NCI-H2196 treated with DMSO at 0.1 percent for 48 hours (cell line): ENCODE measurements around the gene FANCF.
"Not testable (repeated sequence)": the region's sequence is repeated elsewhere in the genome, so short reads cannot be mapped to it uniquely, and the experiment has no call there.

ENCODE experiments used
- DNase-seq: peaks from one replicate; lab custom pipeline; 2025; ENCODE audit not compliant: unreplicated experiment; lab: John Stamatoyannopoulos, UW

The FANCF gene

DNA sequence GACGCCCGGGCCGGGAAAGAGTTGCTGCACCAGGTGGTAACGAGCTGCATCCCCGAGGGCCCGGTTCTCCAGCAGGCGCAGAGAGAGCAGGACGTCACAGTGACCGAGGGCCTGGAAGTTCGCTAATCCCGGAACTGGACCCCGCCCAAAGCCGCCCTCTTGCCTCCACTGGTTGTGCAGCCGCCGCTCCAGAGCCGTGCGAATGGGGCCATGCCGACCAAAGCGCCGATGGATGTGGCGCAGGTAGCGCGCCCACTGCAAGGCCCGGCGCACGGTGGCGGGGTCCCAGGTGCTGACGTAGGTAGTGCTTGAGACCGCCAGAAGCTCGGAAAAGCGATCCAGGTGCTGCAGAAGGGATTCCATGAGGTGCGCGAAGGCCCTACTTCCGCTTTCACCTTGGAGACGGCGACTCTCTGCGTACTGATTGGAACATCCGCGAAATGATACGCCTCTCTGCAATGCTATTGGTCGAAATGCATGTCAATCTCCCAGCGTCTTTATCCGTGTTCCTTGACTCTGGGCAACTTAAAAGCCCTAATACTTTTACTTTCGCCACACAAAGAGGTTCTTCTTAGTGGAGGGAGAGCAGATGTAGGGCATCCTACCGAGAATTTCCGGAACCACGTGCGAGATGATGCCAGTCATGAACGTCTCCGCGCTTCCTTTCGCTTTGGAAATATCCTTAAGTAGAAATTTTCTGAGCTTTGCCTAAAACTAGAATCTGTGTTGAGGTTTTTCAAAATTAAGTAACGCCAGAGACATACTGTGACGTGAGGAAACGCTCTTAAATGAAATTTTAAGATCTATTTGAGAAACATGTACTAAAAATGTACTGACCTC lies at the start of gene FANCF:
TSS of gene FANCF (minus strand) at position 376 of the 840 bp plus-strand sequence. CDS start at position 363, 13 bp downstream.
- peak; percentile 89 for DNase-seq

DNA sequence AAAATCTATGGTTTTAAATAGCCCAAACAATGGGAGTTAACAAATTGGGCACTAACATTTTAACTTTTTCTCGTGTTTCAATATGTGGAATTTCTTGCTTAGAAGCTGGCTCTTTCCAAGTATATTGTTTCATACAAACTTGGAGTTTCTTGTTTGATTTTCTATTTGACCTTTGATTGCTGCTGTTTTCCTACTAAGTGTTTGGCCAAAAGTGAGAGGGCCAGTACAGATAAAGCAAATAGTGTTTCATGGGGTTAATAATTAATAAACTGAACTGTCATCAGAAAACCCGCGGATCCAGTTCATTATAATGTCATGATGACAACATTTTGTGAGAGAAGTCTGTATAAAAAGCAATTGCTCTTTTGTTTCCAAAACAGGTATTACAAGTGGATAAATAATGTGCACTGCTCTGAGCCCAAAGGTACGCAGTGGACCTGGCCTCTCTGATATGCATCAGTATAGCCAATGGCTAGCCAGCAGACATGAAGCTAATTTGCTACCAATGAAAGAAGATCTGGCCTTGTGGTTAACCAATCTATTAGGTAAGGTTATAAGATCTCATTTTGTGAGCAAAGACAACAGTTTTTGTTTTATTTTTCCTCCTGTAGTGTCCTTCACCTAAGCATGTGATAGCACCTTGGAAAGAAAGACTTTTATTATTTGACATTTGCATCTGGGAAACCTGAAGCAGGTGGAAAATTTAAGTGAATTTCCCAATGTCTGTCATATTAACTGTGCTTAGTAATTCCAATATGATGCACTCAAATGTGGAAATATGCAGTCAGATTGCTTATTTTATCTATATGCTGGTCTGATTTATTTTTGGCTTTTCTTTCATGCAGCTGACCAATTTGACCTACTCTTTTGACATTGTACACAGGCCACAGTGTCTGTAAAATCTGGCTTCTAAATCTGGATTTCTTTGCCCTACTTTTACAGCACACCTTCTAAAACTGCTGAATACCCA lies 49.1 kb upstream of the FANCF start:
- DNase-seq = no peak

DNA sequence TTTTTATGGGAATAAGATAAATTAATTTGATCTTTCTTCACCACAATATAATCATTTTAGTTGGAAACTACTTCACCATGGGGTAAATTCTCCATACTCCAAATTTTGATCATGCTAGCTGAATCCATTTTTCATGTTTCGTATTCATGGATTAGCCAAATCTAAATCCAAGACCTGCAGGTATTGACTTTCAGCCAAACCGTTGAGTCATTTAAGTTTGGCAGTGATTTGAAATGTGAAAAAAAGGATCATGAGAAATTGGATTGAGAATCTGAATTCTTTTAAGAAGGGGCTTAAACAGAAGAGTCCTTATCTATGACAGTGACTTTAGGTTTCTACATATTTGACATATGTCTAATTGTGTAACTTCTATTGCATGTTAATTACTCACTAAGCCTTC lies 46.1 kb upstream of the FANCF start:
- DNase-seq = no peak

DNA sequence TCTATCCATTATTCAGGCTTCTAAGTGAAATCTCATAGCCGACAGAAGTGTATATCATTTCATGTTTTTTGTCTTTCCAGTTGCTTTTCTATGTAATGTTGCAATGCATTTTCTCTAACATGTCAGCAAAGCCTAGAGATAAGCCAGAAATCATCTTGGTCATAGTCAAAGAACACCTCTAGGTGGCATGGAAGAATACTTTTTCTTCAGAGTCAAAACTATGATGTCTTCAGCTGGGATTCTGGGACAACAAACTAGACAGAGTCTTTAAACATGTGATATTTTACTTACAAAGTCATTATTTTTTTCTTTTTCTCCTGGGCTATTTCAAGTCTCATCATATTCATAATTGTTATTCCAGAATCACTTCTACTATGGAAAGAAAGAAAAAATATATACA lies 45.2 kb upstream of the FANCF start:
- DNase-seq = no peak

DNA sequence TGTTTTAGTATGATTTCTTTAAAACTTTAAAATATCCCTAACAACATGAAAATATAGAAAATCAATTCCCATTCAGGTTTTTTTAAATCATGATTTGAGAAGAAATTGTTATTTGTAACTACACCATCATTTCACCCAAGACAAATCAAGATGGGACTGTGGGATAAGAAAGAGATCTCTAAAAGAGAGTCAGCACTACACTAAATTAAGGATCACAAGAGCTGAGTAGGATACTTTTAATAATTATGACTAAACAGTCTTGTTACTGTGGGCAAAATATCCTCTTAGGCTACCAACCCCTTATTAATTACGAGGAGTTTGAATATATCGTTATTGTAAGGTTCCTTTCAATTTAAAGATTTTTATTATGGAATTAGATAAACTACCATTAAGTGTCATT lies 43.7 kb upstream of the FANCF start:
- no peak for DNase-seq

DNA sequence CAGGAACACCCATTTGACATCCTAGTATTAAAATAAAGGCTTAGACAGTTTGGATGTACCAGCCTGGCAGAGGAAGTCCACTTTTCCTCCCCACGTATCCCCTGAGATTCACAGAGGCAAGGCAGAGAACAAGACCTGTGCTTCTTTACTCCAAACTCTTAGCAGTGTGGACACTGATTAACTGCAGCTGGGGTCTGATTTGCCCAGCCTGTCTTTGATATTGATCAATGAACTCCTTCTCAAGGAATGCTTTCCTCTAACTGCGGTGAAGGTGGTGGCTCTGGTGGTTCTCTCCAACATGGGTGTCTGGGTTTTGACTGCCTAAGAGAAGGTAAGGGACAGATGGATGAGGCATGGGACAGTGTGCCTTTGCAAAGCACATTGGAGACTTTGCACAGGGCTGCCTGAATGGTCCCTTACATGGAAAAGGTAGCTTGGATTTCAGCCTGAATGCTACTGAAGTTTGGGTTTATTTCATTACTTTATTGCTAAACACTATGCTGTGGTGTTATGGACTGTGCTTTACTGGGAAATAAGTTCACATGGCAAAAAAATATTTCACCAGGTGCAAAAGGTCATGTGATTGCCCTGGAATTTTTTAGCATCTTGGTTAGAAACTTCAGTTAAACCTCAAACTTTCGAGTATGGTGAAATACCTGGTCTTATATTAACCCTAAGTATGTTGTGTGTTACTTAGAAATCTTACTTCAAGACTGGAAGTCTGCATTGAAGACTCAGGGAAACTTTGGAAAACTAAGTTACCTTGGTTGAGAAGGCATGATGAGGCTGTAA lies 42.6 kb upstream of the FANCF start:
- DNase-seq = no peak

- DNase-seq = no peak
Measured at GRCh38 chr11:22666688-22667439, 41.2 kb upstream of the FANCF start.

- no peak for DNase-seq
Measured at GRCh38 chr11:22666325-22666687, 40.7 kb upstream of the FANCF start, which contains the start of gene GAS2. GAS2 (plus strand) TSS chr11:22666611; CDS start chr11:22674870, 8,259 bp downstream.

DNA sequence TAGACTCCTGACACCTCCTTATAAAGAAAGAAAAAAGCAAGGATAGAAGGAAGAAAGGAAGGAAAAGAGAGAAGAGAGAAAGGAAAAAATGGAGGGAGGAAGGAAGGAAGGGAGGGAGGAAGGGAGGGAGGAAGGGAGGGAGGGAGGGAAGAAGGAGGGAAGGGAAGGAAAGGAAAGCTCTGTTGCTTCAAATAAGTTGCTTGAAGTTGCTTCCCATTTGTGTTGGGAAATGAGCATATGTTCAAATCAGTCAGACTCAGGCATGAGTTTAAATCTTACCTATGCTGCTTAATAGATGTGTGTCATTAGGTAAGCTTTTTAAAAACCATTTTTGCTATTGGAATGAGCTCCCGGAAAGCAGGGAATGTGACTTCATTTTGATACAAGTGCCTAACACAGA lies 34.2 kb upstream of the FANCF start:
- no peak for DNase-seq

DNA sequence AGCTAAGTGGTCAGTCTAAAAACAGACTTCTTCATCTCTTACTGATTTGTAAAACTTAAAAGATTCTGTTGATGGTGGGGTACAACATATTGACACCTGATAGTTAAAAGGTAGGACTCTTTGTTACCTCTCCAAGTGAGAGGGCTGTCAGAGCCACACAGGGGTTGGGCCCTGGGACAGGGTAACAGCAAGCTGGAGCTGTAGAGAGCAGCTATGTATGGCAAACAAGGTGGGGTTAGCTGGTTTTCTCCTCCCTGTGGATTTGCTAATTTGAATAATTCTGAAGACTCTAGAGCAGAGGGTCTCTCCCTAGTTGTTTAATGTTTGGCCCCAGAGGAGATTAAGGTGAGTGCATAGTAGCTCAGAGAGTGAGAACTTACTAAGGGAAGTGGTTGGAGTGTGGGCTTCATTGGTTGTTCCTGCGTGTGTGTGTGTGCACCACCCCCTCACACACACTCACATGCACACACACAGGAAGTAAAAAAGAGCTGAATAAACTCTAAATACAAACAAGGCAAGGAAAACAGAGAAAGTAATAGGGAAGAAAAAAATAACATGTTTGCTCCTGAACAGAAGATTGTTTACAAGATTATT lies 31.6 kb upstream of the FANCF start:
- no peak for DNase-seq

GRCh38 chr11:22656130-22656529 lies 30.5 kb upstream of the FANCF start:
- no peak for DNase-seq

DNA sequence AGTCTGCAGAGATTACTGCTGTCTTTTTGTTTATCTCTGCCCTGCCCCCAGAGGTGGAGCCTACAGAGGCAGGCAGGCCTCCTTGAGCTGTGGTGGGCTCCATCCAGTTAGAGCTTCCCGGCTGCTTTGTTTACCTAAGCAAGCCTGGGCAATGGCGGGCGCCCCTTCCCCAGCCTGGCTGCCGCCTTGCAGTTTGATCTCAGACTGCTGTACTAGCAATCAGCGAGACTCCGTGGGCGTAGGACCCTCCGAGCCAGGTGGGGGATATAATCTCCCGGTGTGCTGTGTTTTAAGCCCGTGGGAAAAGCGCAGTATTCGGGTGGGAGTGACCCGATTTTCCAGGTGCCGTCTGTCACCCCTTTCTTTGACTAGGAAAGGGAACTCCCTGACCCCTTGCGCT lies 26.7 kb upstream of the FANCF start:
- not testable (repeated sequence) for DNase-seq

DNA sequence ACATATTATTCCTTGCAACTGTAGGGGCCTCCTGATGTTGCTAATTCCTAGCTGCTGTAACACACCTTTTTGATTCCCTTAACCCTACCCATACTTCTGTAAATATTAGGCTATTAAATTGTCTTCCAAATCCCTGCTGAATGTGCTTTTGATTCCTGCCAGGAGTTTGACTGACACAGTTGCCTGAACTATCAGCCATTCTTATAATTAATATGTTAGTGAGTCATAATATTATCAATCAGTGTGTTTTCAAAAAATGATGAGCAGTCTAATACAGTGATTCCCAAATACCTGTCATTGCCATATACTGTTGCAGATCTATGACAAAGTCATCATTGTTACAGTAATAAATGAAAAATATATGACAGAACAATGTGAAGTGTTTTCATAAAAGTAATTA lies 15.9 kb upstream of the FANCF start:
- no peak for DNase-seq

- no peak for DNase-seq
Measured at GRCh38 chr11:22640862-22641261, 15.2 kb upstream of the FANCF start.

DNA sequence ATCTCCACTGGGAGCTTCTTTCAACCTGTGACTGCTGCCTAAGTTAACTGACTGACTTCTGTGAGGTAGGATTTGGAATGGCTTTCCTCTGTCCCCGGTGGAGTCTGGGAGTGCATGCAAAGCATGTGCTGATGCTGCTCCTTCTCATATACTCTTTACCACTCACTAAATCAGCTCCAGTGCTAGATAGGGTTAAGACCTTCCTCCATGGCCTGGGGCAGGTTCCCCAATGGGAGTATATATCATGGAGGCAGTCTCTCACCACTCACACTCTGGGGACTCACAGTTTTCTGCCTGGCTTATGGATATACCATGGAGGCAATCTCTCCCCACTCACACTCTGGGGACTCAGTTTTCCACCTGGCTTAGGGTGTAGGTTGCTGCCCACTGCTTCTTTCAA lies 10.1 kb upstream of the FANCF start:
- DNase-seq = no peak

GRCh38 chr11:22634897-22635629 lies 9.4 kb upstream of the FANCF start:
- no peak for DNase-seq

GRCh38 chr11:22633354-22633902 lies 7.8 kb upstream of the FANCF start:
- no peak for DNase-seq

DNA sequence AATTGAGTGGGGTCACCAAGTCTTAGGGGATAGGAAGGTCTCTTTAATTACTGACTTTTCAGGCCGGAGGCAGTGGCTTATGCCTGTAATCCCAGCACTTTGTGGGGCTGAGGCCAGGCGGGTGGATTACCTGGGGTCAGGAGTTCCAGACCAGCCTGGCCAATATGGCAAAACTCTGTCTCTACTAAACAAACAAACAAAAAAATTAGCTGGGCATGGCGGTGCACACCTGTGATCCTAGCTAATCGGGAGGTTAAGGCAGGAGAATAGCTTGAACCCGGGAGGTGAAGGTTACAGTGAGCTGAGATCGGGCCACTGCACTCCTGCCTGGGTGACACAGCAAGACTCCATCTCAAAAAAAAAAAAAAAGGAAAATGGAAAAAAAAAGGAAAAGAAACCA lies 1.8 kb upstream of the FANCF start:
- no peak for DNase-seq
